NK-92 (cell line): ENCODE measurements around the gene ATP2C1.
"Not testable (repeated sequence)": the region's sequence is repeated elsewhere in the genome, so short reads cannot be mapped to it uniquely, and the experiment has no call there.

ENCODE experiments used
- DNase-seq: peaks from one replicate; lab custom pipeline; 2025; ENCODE audit not compliant: unreplicated experiment; lab: John Stamatoyannopoulos, UW

The ATP2C1 gene

DNA sequence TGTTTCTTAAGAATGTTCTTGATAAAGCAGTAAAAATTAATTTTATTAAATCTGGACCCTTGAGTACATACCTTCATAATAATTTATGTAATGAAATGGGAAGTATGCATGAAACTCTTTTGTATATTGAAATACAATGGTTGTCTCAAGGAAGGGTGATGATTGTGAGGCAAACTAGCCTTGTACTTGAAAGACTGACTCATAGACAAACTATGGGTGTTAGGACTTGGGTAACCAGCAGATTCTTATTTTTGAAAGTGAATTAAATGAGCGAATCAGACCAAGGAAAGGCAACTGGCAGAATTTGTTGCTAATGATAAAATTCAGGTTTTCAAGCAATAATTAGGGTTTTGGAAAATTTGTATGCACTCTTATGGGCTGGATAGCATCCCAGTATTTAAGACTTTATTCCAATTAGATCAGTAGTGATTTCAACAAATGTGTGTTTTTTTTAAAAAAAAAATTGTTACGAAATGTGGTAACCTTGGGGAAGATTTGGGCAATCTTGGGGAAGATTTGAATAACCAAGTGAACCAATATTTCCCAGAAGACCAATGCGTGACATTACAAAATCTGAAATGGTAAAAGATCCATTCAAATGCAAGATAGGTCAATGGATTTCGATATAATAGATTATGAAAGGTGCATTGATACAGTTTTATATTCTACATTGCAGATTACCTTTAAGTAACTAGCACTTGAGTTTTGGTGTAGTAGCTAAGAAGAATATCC is 42.0 kb downstream of the ATP2C1 start:
- DNase-seq = no peak

DNA sequence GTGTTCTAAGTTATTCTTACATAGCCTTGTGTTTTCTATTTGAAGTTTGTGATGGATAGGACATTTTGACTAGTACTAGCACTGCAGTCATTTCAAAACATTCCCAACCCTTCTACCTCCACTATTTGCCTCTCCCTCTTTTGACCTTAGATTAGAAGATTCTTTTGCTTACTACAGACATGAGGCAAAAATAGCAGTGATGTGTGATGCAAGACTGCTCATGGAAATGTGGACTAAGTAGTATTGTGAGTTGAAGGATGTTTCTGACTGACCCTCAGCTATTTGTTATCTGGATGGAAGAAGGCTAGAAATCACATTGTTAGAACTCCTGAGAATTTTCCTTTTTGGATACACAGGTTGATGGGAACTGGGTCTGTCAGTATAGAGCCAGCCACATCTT is 45.9 kb downstream of the ATP2C1 start:
- no peak for DNase-seq

DNA sequence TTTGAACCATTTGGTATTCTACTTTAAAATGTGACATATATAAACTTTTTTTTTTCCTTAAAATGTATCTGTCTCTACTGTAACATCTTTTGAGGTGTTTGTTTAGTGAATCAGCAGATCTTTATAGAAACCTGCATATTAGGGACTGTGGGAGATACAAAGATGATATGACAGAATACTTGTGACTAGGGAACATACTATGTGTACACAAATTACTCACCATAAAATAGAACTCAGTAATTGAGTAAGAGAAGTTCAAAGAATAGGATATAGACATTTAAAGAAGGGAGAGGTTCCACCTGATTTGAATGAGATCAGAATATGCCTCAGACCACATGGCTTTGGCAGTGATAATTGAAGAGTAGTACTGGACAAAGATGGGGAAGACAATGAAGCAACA is 47.9 kb downstream of the ATP2C1 start:
- DNase-seq = no peak

DNA sequence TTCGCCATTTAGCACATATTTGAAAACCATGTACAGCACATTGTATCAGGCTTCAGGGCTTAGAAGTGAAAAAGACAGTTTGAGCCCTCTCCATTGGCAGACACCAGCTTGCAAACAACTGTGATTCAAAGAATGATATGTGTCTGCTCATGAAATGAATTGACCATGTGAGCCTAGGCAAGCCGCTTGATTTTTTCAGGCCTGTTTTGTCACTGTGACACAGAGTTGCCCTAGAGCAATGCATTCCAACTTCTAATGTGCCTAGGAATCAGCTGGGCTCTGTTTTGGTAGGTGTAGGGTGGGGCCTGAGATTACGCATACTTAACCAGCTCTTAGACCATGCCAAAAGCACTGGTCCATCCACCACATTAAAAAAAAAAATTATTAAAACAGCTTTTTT is 53.0 kb downstream of the ATP2C1 start:
- DNase-seq = no peak

- no peak for DNase-seq
Observed at GRCh38 chr3:130948001-130948773, 54.3 kb downstream of the ATP2C1 start.

DNA sequence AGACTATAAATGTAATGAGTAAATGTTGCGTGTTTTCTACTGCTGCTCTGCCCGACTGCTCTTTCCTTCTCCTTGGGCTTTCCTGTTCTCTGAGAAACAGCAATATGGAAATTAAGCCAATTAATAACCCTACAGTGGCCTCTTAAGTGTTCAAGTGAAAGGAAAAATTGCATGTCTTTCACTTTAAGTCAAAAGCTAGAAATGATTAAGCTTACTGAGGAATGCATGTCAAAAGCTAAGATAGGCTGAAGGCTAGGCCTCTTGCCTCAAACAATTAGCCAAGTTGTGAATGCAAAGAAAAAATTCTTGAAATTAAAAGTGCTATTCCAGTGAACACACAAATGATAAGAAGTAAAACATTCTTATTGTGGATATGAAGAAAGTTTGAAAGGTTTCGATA is 55.0 kb downstream of the ATP2C1 start:
- DNase-seq = no peak

DNA sequence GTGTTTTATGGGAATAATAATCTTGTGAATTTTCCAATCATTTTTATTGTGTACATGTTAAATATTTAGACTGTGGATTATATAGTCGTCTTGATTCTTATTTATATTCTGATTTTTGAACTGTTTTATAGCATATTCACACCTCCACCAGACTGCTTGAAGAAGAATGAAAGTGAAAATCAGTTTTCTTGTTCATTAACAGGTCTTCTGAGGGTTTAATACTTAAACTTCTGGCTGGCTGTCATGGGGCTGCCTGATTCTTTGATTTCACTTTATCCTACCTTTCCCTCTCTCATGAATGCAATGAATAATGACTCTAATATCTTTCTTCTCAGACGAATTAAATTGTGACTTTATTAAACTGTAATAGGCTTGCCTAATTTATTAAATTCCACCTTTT is 56.2 kb downstream of the ATP2C1 start:
- DNase-seq = no peak

DNA sequence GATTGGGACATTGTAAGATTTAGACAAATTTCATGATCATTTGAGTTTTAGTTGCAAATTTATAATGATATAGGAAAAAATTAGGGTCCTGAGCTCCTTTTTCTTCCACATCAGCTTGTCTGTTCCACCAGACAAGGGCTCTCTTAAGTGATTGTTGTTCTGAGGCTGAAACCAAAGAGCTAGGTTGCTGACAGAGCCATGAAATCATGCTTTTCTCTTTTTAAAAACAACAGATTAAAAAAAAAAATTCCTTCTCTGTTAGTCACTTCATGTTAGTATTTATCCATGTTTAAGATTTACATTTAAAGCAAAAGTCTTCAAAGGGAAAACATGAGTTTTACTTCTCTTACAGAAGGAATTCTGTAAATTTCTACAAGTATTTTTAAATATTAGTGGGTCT is 56.8 kb downstream of the ATP2C1 start:
- no peak for DNase-seq

- no peak for DNase-seq
Observed at GRCh38 chr3:130955481-130955880, 61.6 kb downstream of the ATP2C1 start.

DNA sequence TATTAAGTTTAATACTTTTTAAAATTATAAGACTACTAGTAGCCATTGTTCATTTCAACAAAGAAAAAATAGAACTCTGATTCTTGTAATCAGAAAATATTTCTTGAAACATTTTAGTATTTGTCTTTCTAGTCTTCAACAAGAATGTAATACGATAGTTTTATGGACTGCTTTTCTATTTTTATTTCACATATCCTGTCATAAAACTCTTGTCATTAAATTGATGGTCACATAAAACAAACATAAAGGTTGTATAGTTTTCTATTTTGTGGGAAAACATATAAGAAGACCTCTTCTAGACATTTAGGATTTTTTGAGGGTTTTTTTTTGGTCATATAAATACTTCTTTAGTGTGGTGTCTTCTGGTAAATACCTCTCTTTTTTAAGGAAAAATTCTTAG is 62.4 kb downstream of the ATP2C1 start:
- no peak for DNase-seq

- DNase-seq = no peak
Observed at GRCh38 chr3:130956721-130957120, 62.8 kb downstream of the ATP2C1 start.

DNA sequence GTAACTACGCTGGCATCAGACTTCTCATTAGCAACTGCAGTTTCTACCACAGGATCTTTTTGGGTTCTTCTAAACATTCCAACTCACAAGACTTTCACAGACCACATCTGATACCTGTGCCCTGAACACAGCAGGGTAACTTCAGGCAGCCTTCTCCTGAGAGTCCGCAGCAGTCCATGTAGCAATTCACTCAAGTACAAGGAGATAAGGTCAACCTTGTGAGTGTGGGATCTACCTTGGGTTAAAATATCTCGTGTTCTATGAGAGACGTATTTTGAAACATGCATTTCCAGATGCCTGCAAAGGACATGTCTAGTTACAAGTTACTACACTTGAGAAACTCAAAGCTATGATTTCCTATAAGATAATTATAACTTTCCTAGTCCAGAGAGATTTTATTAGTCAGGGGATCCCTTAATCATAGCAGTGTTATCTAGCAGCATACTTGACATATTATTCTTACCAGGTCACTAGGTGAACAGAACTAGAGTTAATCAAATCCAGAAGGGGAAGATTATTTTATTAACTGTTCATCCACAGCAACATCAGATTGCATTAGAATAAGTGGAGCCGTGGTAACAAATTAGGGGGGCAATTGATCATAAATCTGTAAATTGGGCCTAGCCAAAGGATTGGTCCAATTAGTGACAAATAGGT is 66.4 kb downstream of the ATP2C1 start:
- DNase-seq = no peak

DNA sequence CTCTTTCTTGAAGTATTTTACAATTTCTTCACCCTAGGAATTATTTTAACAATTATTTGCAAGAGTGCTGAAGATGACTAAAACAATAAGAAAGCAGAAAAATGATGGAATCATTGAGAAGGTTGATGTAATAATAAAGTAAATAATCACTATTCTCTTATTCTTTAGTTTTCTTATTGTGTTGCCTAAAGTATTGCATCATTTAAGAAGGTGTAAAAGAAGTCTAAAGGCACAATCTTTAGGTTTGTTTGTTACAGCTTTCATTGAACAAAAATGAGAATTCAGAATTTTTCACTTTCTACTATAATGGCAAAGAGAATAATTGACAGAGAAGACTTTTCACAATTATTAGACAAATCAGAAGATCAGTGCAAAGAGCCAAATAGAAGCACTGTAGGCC is 67.6 kb downstream of the ATP2C1 start:
- no peak for DNase-seq

- DNase-seq = no peak
Observed at GRCh38 chr3:130963444-130963843, 69.6 kb downstream of the ATP2C1 start.

DNA sequence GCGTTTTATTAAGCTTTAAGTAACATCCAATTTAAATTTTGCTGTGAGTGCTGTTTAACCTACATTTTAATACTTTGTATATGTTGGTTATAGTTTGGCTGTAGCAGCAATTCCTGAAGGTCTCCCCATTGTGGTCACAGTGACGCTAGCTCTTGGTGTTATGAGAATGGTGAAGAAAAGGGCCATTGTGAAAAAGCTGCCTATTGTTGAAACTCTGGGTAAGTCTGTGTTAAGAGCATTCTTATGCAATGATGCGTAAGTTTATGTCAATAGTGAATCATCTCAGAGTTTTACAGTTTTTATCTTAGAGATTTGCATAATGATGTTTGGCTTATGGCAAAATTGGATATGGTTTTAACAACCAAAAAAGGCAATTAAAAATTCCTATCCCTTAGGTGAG is 70.0 kb downstream of the ATP2C1 start:
- no peak for DNase-seq

GRCh38 chr3:130967281-130967680 is 73.4 kb downstream of the ATP2C1 start:
- DNase-seq = no peak

- no peak for DNase-seq
Observed at GRCh38 chr3:130968221-130968620, 74.3 kb downstream of the ATP2C1 start.

GRCh38 chr3:130969621-130970020 is 75.7 kb downstream of the ATP2C1 start:
- no peak for DNase-seq

GRCh38 chr3:130971208-130971607 is 77.3 kb downstream of the ATP2C1 start:
- DNase-seq = no peak

DNA sequence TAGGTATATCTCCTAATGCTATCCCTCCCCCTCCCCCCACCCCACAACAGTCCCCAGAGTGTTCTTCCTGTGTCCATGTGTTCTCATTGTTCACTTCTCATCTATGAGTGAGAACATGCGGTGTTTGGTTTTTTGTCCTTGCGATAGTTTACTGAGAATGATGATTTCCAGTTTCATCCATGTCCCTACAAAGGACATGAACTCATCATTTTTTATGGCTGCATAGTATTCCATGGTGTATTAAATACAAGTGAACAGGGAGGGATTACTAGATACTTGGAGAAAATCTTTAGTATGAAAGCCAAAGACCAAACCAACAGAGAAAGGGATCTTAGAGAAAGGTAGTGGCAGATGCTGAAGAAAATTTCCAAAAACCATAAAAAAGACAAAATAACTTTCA is 78.7 kb downstream of the ATP2C1 start:
- not testable (repeated sequence) for DNase-seq

DNA sequence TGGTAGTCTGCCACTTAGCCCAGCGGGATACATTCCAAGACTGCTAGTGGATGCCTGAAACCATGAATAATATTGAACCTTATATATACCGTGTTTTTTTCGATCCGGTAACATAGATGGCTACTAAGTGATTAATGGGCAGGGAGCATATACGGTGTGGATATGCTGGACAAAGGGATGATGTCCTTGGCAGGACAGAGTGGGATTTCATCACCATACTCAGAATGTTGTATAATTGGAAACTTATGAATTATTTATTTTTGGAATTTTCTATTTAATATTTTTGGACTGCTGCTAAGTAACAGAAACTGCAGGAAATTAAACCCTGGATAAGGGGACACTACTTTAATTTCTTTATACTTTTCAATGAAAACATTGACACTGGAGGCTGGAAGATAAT is 79.5 kb downstream of the ATP2C1 start:
- no peak for DNase-seq

GRCh38 chr3:130974201-130974600 is 80.3 kb downstream of the ATP2C1 start:
- DNase-seq = no peak
